HFFc6 (cell line): Measurements from ENCODE around the gene TMEM35A. TPM values are rescaled to one million over a fixed set of nuclear protein-coding genes. Genes with fewer than 3 reads are reported as not detected.
"Not testable (repeated sequence)": the region's sequence is repeated elsewhere in the genome, so short reads cannot be mapped to it uniquely, and the experiment has no call there.

ENCODE experiments used
- DNase-seq: peaks from one replicate; pipeline ENCODE4 v3.0.0-alpha.2; 2018
- H3K27ac Mint-ChIP-seq: 2 replicates; pipeline ENCODE4 v1.8.0; 2020; ENCODE audit warnings: mild to moderate bottlenecking, mixed read lengths
- H3K27me3 Mint-ChIP-seq: 2 replicates; pipeline ENCODE4 v1.8.0; 2021; ENCODE audit warnings: mild to moderate bottlenecking, moderate library complexity, mixed read lengths; ENCODE audit not compliant: insufficient read depth
- H3K36me3 Mint-ChIP-seq: 2 replicates; pipeline ENCODE4 v1.8.0; 2021; ENCODE audit warnings: low read depth, mixed read lengths
- H3K4me1 Mint-ChIP-seq: 2 replicates; pipeline ENCODE4 v1.8.0; 2020; ENCODE audit warnings: low read depth, mixed read lengths
- H3K4me3 Mint-ChIP-seq: 2 replicates; pipeline ENCODE4 v1.8.0; 2020; ENCODE audit warnings: mild to moderate bottlenecking, moderate library complexity, mixed read lengths
- H3K9me3 Mint-ChIP-seq: 2 replicates; pipeline ENCODE4 v1.8.0; 2020; ENCODE audit warnings: mild to moderate bottlenecking, mixed read lengths
- total RNA-seq, 6 experiments: library from RNA; stranded (reverse); fragmentation: NEBNext Ultra II Directional; extraction: Animal tissue kit (Norgen Biotek cat#: 25700); gene quantifications; 2 replicates in 1 of 6; 3 replicates in 5 of 6; pipeline ENCODE4 v1.2.3, GENCODE V29; 2021
- TF ChIP-seq, protein P1 (sequence below): fragments of 200-600 bp; sonication (generic); IDR thresholded peaks from 2 replicates; pipeline ENCODE4 v1.5.0; 2021; ENCODE audit warnings: antibody characterized with exemption, mild to moderate bottlenecking

TMEM35A gene
- total RNA-seq, 6 experiments from 2014 or later: 2.3 to 4.5 (median 3.8) TPM

DNA sequence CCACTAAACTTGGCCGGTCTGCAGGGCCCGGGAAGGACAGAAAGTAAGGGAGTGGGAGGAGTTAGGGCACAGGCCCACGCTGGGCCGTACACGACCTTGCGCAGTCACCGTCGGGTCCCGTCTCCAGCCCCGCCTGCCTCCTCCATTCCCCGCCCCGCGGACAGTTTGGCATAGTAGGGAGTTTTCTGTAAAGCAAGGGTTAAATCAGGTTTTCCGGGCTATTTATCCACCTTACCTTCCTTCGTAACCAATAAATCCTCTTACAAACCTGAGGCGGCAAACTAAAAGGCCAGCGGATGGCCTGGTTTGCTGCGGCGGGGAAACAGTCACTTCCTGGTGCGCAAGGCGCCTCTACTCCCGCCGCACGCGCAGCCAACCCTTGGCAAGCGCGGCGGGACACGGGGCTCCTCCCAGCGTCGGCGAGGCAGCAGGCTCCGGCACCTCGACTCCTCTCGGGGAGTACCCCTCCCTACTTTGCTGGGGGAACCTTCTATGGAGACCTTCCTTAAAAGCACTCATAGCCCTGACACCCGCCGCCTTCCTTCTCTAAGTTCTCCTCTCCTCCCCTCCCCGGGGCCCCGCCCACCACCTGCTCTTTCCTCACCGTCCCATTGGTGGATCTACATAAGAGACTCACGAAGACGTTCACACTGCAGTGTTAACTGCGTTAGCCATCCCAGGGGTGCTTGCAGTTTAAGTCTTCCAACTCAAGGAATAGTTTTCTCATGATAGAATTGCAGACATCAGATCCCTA lies 27.0 kb upstream of the TMEM35A start, which contains the start of gene TRMT2B:
Gene TRMT2B, minus strand, starts transcription at position 563 of the 754 bp plus-strand sequence. CDS start 9,822 bp downstream, outside the sequence.
- Mint-ChIP-seq H3K4me3 (peak within 1 kb of the TSS; percentile 92), H3K27ac (peak within 1 kb of the TSS; percentile 93), H3K36me3 (no peaks in the 10 kb centered on the region; the same call in 1 of the 2 replicates), H3K27me3 (no peaks in the 10 kb centered on the region), H3K9me3 (0 out of 2 replicates have a peak, but pooled peaks cover 3% of the 10 kb centered on the region), H3K4me1 (peaks cover 14% of the 10 kb centered on the region)
- peak; percentile 58 for DNase-seq
- TF ChIP-seq, protein P1, sequence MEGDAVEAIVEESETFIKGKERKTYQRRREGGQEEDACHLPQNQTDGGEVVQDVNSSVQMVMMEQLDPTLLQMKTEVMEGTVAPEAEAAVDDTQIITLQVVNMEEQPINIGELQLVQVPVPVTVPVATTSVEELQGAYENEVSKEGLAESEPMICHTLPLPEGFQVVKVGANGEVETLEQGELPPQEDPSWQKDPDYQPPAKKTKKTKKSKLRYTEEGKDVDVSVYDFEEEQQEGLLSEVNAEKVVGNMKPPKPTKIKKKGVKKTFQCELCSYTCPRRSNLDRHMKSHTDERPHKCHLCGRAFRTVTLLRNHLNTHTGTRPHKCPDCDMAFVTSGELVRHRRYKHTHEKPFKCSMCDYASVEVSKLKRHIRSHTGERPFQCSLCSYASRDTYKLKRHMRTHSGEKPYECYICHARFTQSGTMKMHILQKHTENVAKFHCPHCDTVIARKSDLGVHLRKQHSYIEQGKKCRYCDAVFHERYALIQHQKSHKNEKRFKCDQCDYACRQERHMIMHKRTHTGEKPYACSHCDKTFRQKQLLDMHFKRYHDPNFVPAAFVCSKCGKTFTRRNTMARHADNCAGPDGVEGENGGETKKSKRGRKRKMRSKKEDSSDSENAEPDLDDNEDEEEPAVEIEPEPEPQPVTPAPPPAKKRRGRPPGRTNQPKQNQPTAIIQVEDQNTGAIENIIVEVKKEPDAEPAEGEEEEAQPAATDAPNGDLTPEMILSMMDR: no peak

DNA sequence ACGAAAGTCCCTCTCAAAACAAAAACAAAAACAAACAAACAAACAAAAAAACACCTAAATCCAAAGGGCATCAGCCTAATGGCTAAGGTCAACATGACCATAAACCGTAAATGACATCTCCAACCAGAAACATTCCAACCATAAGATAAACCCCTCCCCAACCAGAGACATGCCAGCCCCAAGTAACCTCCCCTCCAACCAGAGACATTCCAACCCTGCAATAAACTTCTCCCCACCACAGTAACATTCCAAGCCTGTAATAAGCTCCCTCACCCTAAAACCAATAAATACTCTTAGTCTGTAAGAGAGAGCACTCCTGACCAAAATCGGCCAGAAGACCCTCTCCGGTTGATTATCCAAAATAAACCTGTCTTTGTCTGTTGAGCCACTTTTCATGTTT lies 22.1 kb upstream of the TMEM35A start:
- H3K27me3 Mint-ChIP-seq, H3K36me3 Mint-ChIP-seq, H3K9me3 Mint-ChIP-seq: not testable (repeated sequence)
- peaks cover 17% of the 10 kb centered on the region for H3K4me1 Mint-ChIP-seq
- DNase-seq: peak; percentile 4
- peak overlapping the region; percentile 91 for H3K27ac Mint-ChIP-seq
- H3K4me3 Mint-ChIP-seq: peak overlapping the region; percentile 52

DNA sequence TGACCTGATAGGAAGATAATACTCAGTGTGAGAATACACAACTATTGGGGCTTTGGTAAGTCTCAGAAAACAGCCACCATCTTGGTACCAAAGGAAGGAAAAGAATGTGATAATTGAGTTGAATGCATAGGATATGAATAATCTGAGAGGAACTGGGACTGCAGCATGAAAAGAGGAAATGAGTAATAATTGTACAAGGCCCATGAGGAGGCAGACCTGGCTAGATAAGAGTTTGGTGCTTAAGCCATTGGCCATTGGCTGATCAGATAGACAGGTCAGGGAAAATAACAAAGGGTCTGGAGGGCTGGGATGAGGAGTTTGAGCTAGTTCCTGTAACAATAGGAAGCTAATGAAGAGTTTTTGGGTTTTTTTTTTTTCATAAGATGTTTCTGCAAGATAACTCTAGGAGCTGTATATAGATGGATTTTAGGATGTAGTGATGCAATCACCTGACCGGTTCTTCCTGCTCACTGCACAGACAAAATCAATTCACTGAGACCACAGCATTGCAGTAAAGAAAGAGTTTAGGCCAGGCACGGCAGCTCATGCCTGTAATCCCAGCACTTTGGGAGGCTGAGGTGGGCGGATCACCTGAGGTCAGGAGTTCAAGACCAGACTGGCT lies 21.5 kb upstream of the TMEM35A start:
- Mint-ChIP-seq H3K36me3 (no peaks in the 10 kb centered on the region), H3K9me3 (0 out of 2 replicates have a peak, but pooled peaks cover 5% of the 10 kb centered on the region), H3K27ac (peak overlapping the region; percentile 91), H3K27me3 (no peaks in the 10 kb centered on the region), H3K4me3 (peak overlapping the region; percentile 52), H3K4me1 (peaks cover 23% of the 10 kb centered on the region)
- DNase-seq: peak; percentile 58
- TF ChIP-seq, protein P1: no peak

DNA sequence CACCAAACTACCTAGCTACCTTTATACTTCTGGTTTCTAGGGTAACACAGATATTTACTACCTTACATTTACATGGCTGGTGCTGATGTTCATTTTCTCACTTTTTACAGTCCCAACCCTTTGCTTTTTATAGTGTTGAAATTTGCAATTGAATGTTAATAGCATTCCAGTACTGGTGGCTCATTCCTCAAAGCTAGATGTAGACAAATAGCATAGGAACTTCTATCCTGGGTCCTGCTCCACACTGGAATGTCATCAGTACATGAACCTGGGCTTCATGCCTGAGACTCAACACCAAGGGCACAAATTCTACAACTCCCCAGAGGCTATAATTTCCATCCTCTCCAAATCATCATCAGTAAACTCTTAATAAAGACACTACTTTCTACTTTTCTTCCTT lies 16.5 kb upstream of the TMEM35A start:
- no peak for DNase-seq
- Mint-ChIP-seq H3K27me3 (peaks cover 2% of the 10 kb centered on the region; the same call in 1 of the 2 replicates), H3K4me1 (peaks cover 19% of the 10 kb centered on the region), H3K27ac (peak overlapping the region; percentile 58), H3K4me3 (no peak overlapping the region), H3K9me3 (no peaks in the 10 kb centered on the region), H3K36me3 (no peaks in the 10 kb centered on the region)
- TF ChIP-seq, protein P1: no peak

DNA sequence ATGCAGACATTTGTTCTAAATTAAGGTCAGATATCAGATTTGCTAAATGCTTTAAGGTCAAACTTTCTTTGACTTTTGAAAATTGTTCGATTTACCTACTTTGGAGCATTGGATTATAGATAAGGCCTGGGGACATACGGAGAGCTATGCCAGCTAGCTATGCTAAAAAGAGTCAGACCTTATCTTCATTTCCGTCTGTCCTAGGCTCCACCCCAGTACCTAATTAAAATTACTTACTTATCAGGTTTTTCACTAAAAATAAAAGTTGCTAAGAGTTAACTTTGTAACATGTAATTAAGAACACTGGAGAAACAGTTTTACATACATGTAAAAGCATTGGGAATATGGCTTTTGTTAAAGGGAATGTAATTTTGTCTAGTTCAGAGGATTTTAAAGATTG lies 7.1 kb upstream of the TMEM35A start:
- DNase-seq: no peak
- Mint-ChIP-seq H3K27me3 (no peaks in the 10 kb centered on the region), H3K4me1 (no peaks in the 10 kb centered on the region), H3K4me3 (no peak overlapping the region), H3K9me3 (no peaks in the 10 kb centered on the region), H3K27ac (no peak overlapping the region), H3K36me3 (no peaks in the 10 kb centered on the region)
- TF ChIP-seq, protein P1: no peak

DNA sequence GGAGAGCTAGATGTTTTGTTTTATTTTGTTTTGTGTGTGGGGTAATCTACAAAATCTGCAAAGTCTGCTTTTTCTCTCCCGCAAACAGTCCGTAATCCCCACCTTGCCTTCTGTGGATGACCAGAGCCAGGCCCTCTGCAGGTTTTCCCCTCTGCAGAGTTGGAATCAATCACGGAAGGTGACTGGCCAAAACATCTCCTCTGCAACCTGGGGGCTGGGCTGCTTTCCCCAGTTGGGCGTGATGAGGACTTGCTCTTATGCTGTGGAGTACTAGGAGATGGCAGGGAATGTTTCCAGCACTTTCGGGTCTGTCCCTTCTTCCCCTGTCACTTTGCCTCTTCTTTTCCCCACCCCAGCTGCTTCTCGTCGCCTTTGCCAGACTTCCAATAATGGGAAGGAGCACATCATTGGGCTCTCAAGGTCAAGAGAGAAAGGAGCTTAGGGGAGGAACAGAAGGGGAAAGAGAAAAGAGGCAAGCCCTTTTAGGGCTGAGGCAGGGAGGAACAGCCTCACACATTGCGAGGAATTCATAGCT lies 1.1 kb downstream of the TMEM35A start:
- Mint-ChIP-seq H3K36me3 (no peaks in the 10 kb centered on the region), H3K27ac (no peak overlapping the region)

More for the DNA sequence above, 1.1 kb downstream of the TMEM35A start:
- Mint-ChIP-seq H3K4me1 (peaks cover 23% of the 10 kb centered on the region), H3K27me3 (no peaks in the 10 kb centered on the region; the same call in 1 of the 2 replicates), H3K4me3 (peak overlapping the region; percentile 87), H3K9me3 (no peaks in the 10 kb centered on the region)
- no peak for DNase-seq
- TF ChIP-seq, protein P1: no peak
